GM19397 (cell line): ENCODE measurements around the gene ADPRH.

Source experiments
- ATAC-seq: cut with Tn5 transposase; IDR thresholded peaks from one replicate; pipeline ENCODE4 v1.9.1; 2021; ENCODE audit warnings: mild to moderate bottlenecking, moderate library complexity; ENCODE audit not compliant: unreplicated experiment

Gene ADPRH

DNA sequence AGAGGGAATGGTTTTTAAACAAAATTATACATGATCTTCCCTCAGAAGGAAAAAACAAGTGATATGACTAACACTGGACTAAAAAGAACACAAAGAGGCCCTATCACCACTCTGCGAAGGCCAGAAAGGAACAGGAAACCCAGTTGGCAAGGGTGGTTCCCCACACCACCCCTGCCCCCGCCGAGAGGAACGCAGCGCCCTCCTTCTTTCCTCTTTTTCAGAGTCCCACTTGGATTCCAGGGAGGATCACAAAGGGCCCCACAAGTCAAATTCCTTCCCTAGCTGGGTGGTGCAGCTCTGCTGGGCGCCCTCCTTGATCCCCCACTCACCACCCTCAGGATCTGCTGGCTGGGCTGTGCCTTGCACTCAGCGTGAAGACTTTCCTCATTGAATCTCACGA is 48.2 kb downstream of the ADPRH start:
- no peak for ATAC-seq

GRCh38 chr3:119628390-119628789 is 49.1 kb downstream of the ADPRH start:
- peak; percentile 63 for ATAC-seq

- peak; percentile 32 for ATAC-seq
These were observed 49.6 kb downstream of the ADPRH start for GRCh38 chr3:119628816-119629445.

GRCh38 chr3:119630128-119630879 is 51.0 kb downstream of the ADPRH start:
- ATAC-seq = no peak

DNA sequence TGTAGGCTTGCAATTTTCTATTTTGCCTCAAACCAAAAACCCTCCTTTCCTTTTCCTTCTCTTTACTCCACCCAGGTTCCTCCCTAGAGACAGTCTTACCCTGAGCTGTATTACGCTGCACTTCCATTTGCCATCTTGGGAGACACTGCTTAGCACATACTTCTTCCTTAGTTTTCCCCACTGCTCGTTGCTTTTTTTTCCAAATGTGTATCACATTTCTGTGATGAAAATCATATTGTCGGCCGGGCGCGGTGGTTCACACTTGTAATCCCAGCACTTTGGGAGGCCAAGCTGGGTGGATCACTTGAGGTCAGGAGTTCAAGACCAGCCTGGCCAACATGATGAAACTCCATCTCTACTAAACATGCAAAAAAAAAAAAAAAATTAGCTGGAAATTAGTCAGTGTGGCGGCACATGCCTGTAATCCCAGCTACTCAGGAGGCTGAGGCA is 51.6 kb downstream of the ADPRH start:
- no peak for ATAC-seq

GRCh38 chr3:119631516-119631915 is 52.2 kb downstream of the ADPRH start:
- no peak for ATAC-seq

- ATAC-seq = no peak
These were observed 52.9 kb downstream of the ADPRH start for GRCh38 chr3:119632216-119632615.

DNA sequence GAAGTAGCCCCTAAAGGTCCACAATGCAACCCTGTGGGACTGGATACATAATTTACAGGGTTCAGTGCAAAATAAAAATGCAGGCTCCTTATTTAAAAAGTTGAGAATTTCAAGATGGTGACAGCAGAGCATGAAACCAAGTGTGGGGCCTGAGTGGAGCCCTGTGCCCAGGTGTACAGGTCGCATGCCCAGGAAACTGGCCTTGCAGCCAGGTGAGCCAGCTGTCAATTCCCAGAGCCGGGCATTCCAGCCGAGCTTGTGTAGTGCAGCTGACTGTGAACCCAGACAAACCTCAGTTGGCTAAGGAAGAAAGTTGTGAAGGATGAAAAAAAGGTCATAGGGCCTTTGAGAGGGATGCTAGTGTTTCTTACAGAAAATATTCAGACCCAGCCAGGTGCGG is 53.5 kb downstream of the ADPRH start:
- no peak for ATAC-seq

- no peak for ATAC-seq
These were observed 56.4 kb downstream of the ADPRH start for GRCh38 chr3:119635719-119636118.

- ATAC-seq = no peak
These were observed 57.0 kb downstream of the ADPRH start for GRCh38 chr3:119636249-119636648.

DNA sequence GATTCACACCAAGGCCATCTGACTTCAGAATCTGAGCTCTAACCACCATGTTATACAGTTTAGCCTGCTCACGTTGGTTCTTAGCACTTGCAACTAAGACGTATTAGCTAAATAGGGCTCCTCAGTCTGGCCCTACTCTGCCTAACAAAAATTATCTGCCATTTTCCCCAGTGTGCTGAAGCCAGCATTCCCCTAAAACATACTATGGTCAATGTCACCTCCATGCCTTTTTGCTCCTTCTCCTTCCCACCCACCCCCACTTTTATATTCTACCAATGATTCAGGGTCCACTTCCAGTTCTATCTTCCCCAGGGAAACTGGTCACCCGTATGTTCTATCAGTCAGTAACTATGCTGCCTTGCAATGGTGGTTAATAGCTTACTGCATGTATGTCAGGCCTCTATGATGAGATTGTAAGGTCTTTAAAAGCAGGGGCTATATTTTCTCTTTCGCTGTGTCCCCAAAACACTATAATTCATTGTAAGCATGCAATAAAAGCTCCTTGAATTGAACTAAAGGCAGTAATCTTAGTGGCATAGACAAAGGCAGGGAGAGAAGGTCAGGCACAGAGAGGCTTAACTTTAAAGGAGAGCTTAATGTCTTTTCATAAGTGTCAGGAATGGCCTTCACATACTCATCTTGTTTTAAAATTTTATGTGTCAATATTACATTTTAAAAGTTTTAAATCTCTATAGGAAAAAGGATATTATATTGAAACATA is 57.8 kb downstream of the ADPRH start:
- no peak for ATAC-seq

GRCh38 chr3:119637679-119638477 is 58.6 kb downstream of the ADPRH start:
- ATAC-seq = peak; percentile 31
